ENCODE measurements around the gene ZNF883.
A peak's percentile ranks its signal among the peaks of the same experiment; 100 is the strongest.

ZNF883 gene

GRCh38 chr9:112971415-112971814 lies 40.6 kb downstream of the ZNF883 start:
- H3K4me3 ChIP-seq (ENCODE audit: low read depth, low read length), result no peak overlapping the region
- TF ChIP-seq POLR2A (IDR thresholded peaks at IDR 0.05; ENCODE audit: extremely low read depth, insufficient read length), result no peak
- no peak for TF ChIP-seq MYC (IDR thresholded peaks at IDR 0.05; ENCODE audit: low read depth, low read length)
- TF ChIP-seq, protein P1, sequence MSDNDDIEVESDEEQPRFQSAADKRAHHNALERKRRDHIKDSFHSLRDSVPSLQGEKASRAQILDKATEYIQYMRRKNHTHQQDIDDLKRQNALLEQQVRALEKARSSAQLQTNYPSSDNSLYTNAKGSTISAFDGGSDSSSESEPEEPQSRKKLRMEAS (IDR thresholded peaks at IDR 0.05; ENCODE audit: low read depth, low read length), result no peak
- TF ChIP-seq CTCF (IDR thresholded peaks at IDR 0.05; ENCODE audit: low read depth, low read length), result peak; percentile 68
- peak; percentile 70 for DNase-seq (ENCODE audit: low read depth)

- no peak for TF ChIP-seq CTCF (IDR thresholded peaks at IDR 0.05; ENCODE audit: low read depth, low read length)
- no peak for TF ChIP-seq POLR2A (IDR thresholded peaks at IDR 0.05; ENCODE audit: extremely low read depth, insufficient read length)
- TF ChIP-seq, protein P1 (IDR thresholded peaks at IDR 0.05; ENCODE audit: low read depth, low read length), result no peak
- no peak for TF ChIP-seq MYC (IDR thresholded peaks at IDR 0.05; ENCODE audit: low read depth, low read length)
- no peak overlapping the region for H3K4me3 ChIP-seq (ENCODE audit: low read depth, low read length)
- DNase-seq (ENCODE audit: low read depth), result peak; percentile 1
Observed at GRCh38 chr9:112970939-112971338, 41.1 kb downstream of the ZNF883 start.

DNA sequence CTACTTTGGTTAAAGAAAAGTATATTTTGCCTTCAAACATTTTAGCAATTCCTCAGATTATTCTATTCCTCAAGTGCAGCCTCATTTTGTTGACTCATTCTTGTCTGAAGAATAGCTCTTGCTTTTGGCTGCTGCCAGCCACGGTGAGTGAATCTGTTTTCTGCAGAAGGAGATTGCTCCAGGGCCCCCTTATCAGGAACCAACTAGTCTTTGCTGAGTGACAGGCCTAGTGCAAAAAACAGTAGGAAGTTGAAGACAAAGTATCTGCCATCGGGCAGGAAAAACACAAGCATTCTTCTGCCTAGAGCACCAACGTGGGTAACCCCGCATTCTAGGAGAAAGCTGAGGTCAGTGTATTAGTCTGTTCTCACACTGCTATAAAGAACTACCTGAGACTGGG lies 42.3 kb downstream of the ZNF883 start:
- no peak overlapping the region for H3K4me3 ChIP-seq (ENCODE audit: low read depth, low read length)
- no peak for DNase-seq (ENCODE audit: low read depth)
- TF ChIP-seq, protein P1 (IDR thresholded peaks at IDR 0.05; ENCODE audit: low read depth, low read length), result no peak
- no peak for TF ChIP-seq MYC (IDR thresholded peaks at IDR 0.05; ENCODE audit: low read depth, low read length)

DNA sequence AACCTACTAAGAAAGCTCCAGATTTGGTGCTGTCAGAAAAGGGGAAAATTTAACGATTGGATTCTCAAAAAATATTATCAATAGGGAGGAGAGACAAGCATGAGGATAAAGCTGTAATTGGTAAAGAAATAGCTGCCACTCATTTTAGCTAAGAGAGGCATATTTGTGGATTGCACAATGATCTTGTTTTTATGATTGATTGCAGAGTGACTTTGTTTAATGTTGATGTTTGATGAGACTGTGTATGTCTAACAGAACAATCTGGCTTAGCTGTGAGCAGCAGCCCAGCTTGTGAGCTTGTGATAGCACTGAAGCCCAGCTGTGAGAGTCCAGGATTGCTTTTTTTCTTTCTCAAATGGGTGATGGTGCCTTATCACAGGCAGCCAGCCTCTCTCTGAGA lies 56.4 kb downstream of the ZNF883 start:
- no peak overlapping the region for H3K4me3 ChIP-seq (ENCODE audit: low read depth, low read length)
- DNase-seq (ENCODE audit: low read depth), result no peak
- TF ChIP-seq POLR2A (IDR thresholded peaks at IDR 0.05; ENCODE audit: extremely low read depth, insufficient read length), result no peak
- TF ChIP-seq, protein P1 (IDR thresholded peaks at IDR 0.05; ENCODE audit: low read depth, low read length), result no peak
- no peak for TF ChIP-seq CTCF (IDR thresholded peaks at IDR 0.05; ENCODE audit: low read depth, low read length)
- no peak for TF ChIP-seq MYC (IDR thresholded peaks at IDR 0.05; ENCODE audit: low read depth, low read length)

- TF ChIP-seq MYC (IDR thresholded peaks at IDR 0.05; ENCODE audit: low read depth, low read length) (no peak), CTCF (IDR thresholded peaks at IDR 0.05; ENCODE audit: low read depth, low read length) (peak; percentile 24)
- H3K4me3 ChIP-seq (ENCODE audit: low read depth, low read length), result no peak overlapping the region
- DNase-seq (ENCODE audit: low read depth), result no peak
Observed at GRCh38 chr9:112945620-112946208, 66.3 kb downstream of the ZNF883 start.

DNA sequence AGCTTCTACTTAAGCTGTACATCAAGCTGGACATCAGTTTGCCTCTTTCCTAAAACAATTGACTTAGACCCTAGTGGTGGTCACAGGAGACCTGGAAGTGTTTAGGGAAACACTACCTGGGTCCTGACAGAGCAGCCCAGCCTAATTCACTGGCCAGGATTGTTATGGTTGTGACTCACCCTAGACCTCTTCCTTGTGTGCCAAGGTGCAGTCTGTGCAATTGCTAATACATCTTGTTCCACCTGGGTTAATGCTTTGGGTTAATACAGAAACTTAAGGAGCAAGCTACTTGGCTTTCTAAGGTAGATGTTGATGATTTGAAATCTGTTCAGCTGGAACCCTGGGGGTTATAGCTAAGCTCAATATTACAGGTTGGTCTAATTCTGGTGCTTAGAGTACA lies 72.6 kb downstream of the ZNF883 start:
- TF ChIP-seq CTCF (IDR thresholded peaks at IDR 0.05; ENCODE audit: low read depth, low read length) (no peak), POLR2A (IDR thresholded peaks at IDR 0.05; ENCODE audit: extremely low read depth, insufficient read length) (no peak), MYC (IDR thresholded peaks at IDR 0.05; ENCODE audit: low read depth, low read length) (no peak)
- TF ChIP-seq, protein P1 (IDR thresholded peaks at IDR 0.05; ENCODE audit: low read depth, low read length), result no peak
- H3K4me3 ChIP-seq (ENCODE audit: low read depth, low read length), result no peak overlapping the region
- no peak for DNase-seq (ENCODE audit: low read depth)
